Spleen (tissue), 11 donors: ENCODE data around the gene GRHL3. TPM values are rescaled to one million over a fixed set of nuclear protein-coding genes. Genes with fewer than 3 reads are reported as not detected.

Experiments used
- DNase-seq: peaks from one replicate; pipeline ENCODE4 v3.0.0-alpha.2; 2020
- H3K27ac ChIP-seq, 8 donors: fragments of 200-600 bp; sonication (generic) in 7 of 8; 1 replicate in 4 of 8; 2 replicates in 4 of 8; pipeline versions ENCODE4 v1.5.0 to v1.8.0; 2016 to 2021; ENCODE audit warnings: inconsistent platforms in 4 of 8, mild to moderate bottlenecking in 4 of 8, moderate library complexity in 1 of 8
- H3K27me3 ChIP-seq, 7 donors: fragments of 200-600 bp; sonication (generic) in 6 of 7; replicated peaks in 1 of 7; 1 replicate in 4 of 7; 2 replicates in 3 of 7; pipeline versions ENCODE4 v1.5.0 to v1.8.0; 2016 to 2021; ENCODE audit warnings: inconsistent platforms in 3 of 7, mild to moderate bottlenecking in 1 of 7
- H3K36me3 ChIP-seq, 6 donors: fragments of 200-600 bp; sonication (generic) in 5 of 6; 1 replicate in 4 of 6; 2 replicates in 2 of 6; pipeline versions ENCODE4 v1.5.0 to v1.8.0; 2016 to 2021; ENCODE audit warnings: inconsistent platforms in 2 of 6
- H3K4me1 ChIP-seq, 6 donors: fragments of 200-600 bp; sonication (generic) in 5 of 6; 1 replicate in 3 of 6; 2 replicates in 3 of 6; pipeline versions ENCODE4 v1.5.0 to v1.8.0; 2016 to 2021; ENCODE audit warnings: inconsistent platforms in 3 of 6
- H3K4me3 ChIP-seq, 8 donors: fragments of 200-600 bp; sonication (generic) in 7 of 8; 1 replicate in 4 of 8; 2 replicates in 4 of 8; pipeline versions ENCODE4 v1.5.0 to v1.8.0; 2016 to 2021; ENCODE audit warnings: inconsistent platforms in 4 of 8, mild to moderate bottlenecking in 4 of 8, moderate library complexity in 2 of 8
- H3K9me3 ChIP-seq, 8 donors: fragments of 200-600 bp; sonication (generic) in 7 of 8; 1 replicate in 4 of 8; 2 replicates in 4 of 8; pipeline versions ENCODE4 v1.5.0 to v1.8.0; 2016 to 2021; ENCODE audit warnings: inconsistent platforms in 4 of 8
- POLR2A ChIP-seq, 3 donors: fragments of 450-650 bp; IDR thresholded peaks; one replicate each; pipeline ENCODE4 v1.5.1; 2017; ENCODE audit warnings: antibody characterized with exemption in 3 of 3, mild to moderate bottlenecking in 1 of 3
- POLR2AphosphoS5 ChIP-seq, 3 donors: sonication (generic); formaldehyde crosslinking; IDR thresholded peaks; one replicate each; pipeline ENCODE4 v1.5.1; 2017; ENCODE audit warnings: antibody characterized with exemption in 3 of 3
- WGBS, 5 donors: extraction: QIAGEN DNeasy Blood & Tissue Kit in 3 of 5; methylation state at CpG; one replicate each; pipeline versions ENCODE4 v1.1.5 to v1.1.7; 2013 to 2018; 5-methylcytosine and 5-hydroxymethylcytosine counted together
- intact Hi-C: fragments of 100-400 bp; cut with DNase I; formaldehyde crosslinking; loops from one replicate; pipeline ENCODE4 v1.15.0; 2023; ENCODE audit warnings: low total_unique reads
- polyA plus RNA-seq, 3 donors: library from polyadenylated mRNA; stranded (reverse); fragments of 200-250 nt; gene quantifications; one replicate each; pipeline ENCODE4 v1.2.1, GENCODE V29; 2013
- total RNA-seq, 7 donors: library from RNA; depleted of rRNA in 3 of 7; stranded (reverse); fragments of >200 nt in 3 of 7; fragmentation: NEBNext Ultra II Directional in 4 of 7; extraction: Animal tissue kit (Norgen Biotek cat#: 25700) in 4 of 7; gene quantifications; one replicate each; pipeline versions ENCODE4 v1.1.0 to v1.2.1, GENCODE V29; 2016 to 2021
- TF ChIP-seq, protein P1 (sequence below), 11 experiments: fragments of 200-600 bp in 7 of 11; fragments of 450-650 bp in 4 of 11; sonication (generic) in 4 of 11; IDR thresholded peaks in 8 of 11; conservative IDR thresholded peaks in 3 of 11; 1 replicate in 7 of 11; 2 replicates in 4 of 11; pipeline versions ENCODE4 v1.4.0 to v1.8.0; 2016 to 2021; ENCODE audit warnings: antibody characterized with exemption in 11 of 11, inconsistent platforms in 4 of 11, mild to moderate bottlenecking in 1 of 11
- donor health status: healthy with polysubstance abuse.
- donor health status: DM: no; HTN: no; CAD: no; lungs with moderate emphysema.
- donor health status: DM: no; HTN: no; CAD: no.
- donor health status: Bipolar disorder and iron deficiency.
- donor health status: healthy.
- donor health status: DM: no; HTN: no; CAD: no.
- donor health status: DM: yes; HTN: yes; CAD: no.

GRHL3 gene
- total and polyA plus RNA-seq, 10 donors: 0.04 to 0.06 TPM; not detected in 8

DNA sequence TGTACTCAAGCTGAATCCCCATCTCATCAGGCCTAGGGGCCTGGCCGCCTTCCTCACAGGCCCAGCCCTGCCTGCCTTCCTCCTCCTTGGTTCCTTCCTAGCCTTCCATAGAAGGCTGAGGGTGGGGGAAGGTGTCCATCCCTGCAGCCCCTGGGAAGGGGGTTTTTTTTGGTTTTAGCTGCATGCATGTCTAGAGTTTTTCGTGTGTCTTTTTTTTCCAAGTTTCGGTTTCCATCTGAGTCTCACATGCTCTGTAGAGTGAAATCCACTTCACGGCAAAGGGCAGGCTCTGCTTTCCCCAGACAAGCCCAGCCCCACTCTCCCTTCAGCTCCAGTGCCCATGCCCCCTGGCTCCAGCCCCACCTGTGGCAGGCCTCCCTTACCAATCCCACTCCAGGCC lies 32.1 kb downstream of the GRHL3 start:
- H3K36me3 ChIP-seq: no peaks in the 10 kb centered on the region
- H3K4me3 ChIP-seq: no peak overlapping the region
- peaks cover 0 to 9% (median 8%) of the 10 kb centered on the region in 6 donors for H3K4me1 ChIP-seq
- H3K27ac ChIP-seq: no peak overlapping the region
- TF ChIP-seq, protein P1, sequence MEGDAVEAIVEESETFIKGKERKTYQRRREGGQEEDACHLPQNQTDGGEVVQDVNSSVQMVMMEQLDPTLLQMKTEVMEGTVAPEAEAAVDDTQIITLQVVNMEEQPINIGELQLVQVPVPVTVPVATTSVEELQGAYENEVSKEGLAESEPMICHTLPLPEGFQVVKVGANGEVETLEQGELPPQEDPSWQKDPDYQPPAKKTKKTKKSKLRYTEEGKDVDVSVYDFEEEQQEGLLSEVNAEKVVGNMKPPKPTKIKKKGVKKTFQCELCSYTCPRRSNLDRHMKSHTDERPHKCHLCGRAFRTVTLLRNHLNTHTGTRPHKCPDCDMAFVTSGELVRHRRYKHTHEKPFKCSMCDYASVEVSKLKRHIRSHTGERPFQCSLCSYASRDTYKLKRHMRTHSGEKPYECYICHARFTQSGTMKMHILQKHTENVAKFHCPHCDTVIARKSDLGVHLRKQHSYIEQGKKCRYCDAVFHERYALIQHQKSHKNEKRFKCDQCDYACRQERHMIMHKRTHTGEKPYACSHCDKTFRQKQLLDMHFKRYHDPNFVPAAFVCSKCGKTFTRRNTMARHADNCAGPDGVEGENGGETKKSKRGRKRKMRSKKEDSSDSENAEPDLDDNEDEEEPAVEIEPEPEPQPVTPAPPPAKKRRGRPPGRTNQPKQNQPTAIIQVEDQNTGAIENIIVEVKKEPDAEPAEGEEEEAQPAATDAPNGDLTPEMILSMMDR (IDR thresholded peaks at IDR 0.05 in 8 of 11, conservative IDR thresholded peaks at IDR 0.05 in 3 of 11): no peak
- no peak for TF ChIP-seq POLR2AphosphoS5 (IDR thresholded peaks at IDR 0.05)
- no peak for TF ChIP-seq POLR2A (IDR thresholded peaks at IDR 0.05)
- DNase-seq: no peak
- WGBS, 5 donors: 60 to 76% (median 68%) methylated on average over 4 of the region's 4 CpGs
- H3K9me3 ChIP-seq: no peaks in the 10 kb centered on the region
- H3K27me3 ChIP-seq: peaks cover 0 to 15% (median 0%) of the 10 kb centered on the region in 7 donors
- intact Hi-C loops: no loop called here

GRCh38 chr1:24351918-24352627 lies 32.9 kb downstream of the GRHL3 start:
- TF ChIP-seq POLR2AphosphoS5 (IDR thresholded peaks at IDR 0.05) (no peak), POLR2A (IDR thresholded peaks at IDR 0.05) (no peak)
- TF ChIP-seq, protein P1 (IDR thresholded peaks at IDR 0.05 in 8 of 11, conservative IDR thresholded peaks at IDR 0.05 in 3 of 11): no peak
- intact Hi-C loops: no loop called here
- Histone ChIP-seq H3K9me3 (no peaks in the 10 kb centered on the region), H3K27me3 (peaks cover 0 to 7% (median 0%) of the 10 kb centered on the region in 7 donors), H3K27ac (no peak overlapping the region), H3K36me3 (peaks cover 0 to 1% (median 0%) of the 10 kb centered on the region in 6 donors), H3K4me1 (peaks cover 0 to 9% (median 8%) of the 10 kb centered on the region in 6 donors), H3K4me3 (no peak overlapping the region)
- DNase-seq: no peak
- 69 to 84% (median 78%) methylated on average over 6 to 7 of the region's 7 CpGs for WGBS, 5 donors

DNA sequence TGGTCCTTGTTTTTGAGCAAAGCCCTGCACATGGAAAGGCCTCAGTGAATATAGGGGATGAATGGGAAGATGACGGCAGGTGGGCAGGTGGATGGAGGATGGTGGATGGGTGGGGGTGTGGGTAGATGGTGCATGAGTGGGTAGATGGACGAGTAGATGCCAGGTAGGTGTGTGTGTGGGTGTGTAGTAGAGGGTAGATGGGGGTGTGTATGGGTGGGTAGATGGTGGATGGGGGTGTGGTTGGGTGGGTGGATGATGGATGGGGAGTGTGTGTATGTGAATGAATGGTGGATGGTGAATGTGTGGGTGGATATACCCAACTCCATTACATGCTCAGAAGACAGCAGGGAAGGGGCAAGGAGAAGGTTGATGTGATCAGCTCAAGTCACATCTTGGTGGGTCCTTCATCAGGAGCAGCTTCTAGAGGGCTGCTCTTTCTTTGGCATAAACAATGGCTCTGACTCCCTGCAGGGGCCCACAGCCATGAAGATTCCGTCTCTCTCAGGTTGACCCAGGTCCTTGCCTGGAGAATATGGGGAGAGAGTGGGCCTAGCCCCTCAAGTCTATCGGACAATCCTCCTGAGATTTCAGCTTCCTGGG lies 34.2 kb downstream of the GRHL3 start:
- DNase-seq: no peak
- H3K9me3 ChIP-seq: no peaks in the 10 kb centered on the region
- H3K27me3 ChIP-seq: no peaks in the 10 kb centered on the region
- no peak overlapping the region for H3K27ac ChIP-seq
- peaks cover 0 to 14% (median 8%) of the 10 kb centered on the region in 6 donors for H3K36me3 ChIP-seq
- TF ChIP-seq, protein P1 (IDR thresholded peaks at IDR 0.05 in 8 of 11, conservative IDR thresholded peaks at IDR 0.05 in 3 of 11): no peak
- TF ChIP-seq POLR2AphosphoS5 (IDR thresholded peaks at IDR 0.05): no peak
- no peak for TF ChIP-seq POLR2A (IDR thresholded peaks at IDR 0.05)
- intact Hi-C loops: no loop called here
- peaks cover 0 to 11% (median 8%) of the 10 kb centered on the region in 6 donors for H3K4me1 ChIP-seq
- WGBS, 5 donors: 87 to 98% (median 93%) methylated on average over 2 to 4 of the region's 4 CpGs
- no peak overlapping the region for H3K4me3 ChIP-seq

DNA sequence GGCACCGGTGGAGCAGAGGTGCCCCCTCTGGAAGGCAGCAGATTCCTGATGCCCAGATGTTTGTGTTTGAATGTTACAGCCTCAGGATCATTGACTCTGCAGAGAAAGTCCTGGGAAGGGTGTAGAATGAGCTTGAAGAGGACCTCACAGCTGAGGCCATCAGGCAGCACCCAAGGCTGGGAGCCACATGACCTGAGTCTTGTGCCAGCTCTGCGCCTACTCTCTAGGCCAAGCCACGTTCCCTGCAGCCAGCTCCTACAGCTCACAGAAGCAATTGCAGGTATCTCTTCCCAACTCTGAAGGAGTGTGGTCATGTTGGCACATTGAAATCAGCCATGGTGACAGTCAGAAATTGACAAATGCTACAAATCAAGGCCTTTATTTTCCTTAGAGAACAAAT lies 36.3 kb downstream of the GRHL3 start:
- no peaks in the 10 kb centered on the region for H3K9me3 ChIP-seq
- TF ChIP-seq POLR2A (IDR thresholded peaks at IDR 0.05): no peak
- no peak for TF ChIP-seq POLR2AphosphoS5 (IDR thresholded peaks at IDR 0.05)
- TF ChIP-seq, protein P1 (IDR thresholded peaks at IDR 0.05 in 8 of 11, conservative IDR thresholded peaks at IDR 0.05 in 3 of 11): no peak
- no peaks in the 10 kb centered on the region for H3K27me3 ChIP-seq
- H3K4me1 ChIP-seq: peaks cover 0 to 16% (median 10%) of the 10 kb centered on the region in 6 donors
- DNase-seq: no peak
- intact Hi-C loops: no loop called here
- peaks cover 0 to 29% (median 8%) of the 10 kb centered on the region in 6 donors for H3K36me3 ChIP-seq
- no peak overlapping the region for H3K27ac ChIP-seq
- WGBS, 5 donors: 71 to 91% (median 84%) methylated on average over 3 of the region's 3 CpGs
- no peak overlapping the region for H3K4me3 ChIP-seq
